Amygdala (tissue), 56 donors: ENCODE results near the gene CCDC15.
"Not testable (repeated sequence)": the region's sequence is repeated elsewhere in the genome, so short reads cannot be mapped to it uniquely, and the experiment has no call there.

Experiments
- DNase-seq, 56 donors: peaks; one replicate each; lab custom pipeline; 2025; lab: John Stamatoyannopoulos, UW

Gene CCDC15

DNA sequence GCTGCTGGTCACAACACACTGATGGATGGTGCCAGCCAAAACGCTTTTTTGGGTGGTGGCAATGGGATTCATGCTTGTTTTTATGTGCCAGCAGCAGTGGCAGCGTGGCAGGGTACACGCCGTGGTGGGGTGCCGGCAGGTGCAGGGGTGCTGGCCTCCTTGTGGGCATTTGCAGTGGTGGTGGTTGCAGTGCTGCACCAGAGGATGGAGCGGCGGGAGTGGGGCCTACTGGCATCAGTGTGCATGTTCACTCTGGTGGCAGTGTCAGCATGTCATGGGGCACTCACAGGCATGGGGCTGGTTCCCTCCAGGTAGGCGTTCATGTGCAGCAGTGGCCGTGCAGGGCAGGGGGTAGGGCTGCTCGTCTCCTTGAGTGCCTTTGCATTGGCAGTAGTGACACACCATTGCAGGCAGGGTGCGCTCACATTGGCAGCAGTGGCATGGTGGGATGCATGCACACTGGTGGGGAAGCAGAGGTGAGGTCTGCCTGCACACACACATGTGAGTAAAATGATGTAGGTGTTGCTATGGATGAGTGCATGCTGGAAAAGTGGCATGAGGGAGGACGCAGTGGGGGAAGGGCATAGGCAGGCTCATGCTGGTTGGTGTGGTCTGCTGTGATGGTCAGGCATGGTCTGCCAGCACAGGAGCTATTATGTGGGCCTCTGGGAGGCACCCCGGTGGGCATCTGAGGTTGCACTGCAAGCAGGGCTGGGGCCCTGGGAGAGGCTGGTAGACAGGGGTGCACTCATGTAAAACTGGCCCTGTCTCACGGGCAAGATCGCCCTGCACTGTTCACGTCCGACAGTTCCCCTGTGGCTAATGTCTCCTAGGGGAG lies 29.9 kb downstream of the CCDC15 start:
- DNase-seq = no peak

DNA sequence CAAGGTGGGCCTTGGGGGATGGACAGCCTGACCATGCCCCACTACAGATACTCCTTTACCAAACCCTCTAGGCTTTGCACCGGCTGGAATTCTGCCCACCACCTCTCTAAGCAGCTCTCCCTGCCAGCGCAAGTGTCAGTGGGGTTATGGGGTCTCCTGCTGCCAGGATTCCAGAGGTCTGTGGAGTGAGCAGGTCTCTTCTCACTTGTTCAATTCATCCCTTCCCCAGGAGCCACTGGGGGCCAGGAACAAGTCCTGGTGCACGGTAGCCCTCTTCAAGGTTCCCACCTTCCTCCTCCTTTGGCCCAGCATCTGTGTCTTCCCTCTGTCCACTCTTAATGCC lies 30.5 kb downstream of the CCDC15 start:
- DNase-seq = no peak

DNA sequence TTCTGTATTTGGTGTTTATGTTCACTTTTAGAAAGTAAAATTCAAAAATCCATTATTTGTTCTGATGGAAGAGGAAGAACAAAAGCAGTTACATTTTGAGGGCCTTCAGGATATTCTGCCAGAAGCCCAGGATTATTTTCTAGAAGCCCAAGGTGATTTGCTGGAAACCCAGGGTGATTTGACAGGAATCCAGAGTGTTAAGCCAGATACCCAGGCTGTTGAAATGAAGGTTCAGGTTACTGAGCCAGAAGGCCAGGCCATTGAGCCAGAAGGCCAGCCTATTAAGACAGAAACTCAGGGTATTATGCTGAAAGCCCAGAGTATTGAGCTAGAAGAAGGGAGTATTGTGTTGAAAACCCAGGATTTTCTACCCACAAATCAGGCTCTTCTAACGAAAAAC lies 33.1 kb downstream of the CCDC15 start:
- peak in 3 of 56 donors; percentile 2 to 22 (median 11) for DNase-seq

DNA sequence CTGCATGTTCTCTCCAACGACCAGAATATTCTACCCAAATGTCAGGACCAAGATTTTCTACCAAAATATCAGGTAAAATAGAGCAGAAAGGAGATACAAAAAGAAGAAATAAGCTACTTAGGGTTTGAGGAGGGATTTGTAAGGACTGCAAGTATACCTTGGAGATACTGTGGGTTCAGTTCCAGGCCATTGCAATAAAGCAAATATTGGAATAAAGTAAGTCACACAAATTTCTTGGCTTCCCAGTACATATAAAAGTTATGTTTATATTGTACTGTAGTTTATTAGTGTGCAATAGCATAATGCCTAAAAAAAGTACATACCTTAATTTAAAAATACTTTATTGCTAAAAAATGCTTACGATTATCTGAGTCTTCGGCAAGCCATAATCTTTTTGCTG lies 34.1 kb downstream of the CCDC15 start:
- no peak for DNase-seq

DNA sequence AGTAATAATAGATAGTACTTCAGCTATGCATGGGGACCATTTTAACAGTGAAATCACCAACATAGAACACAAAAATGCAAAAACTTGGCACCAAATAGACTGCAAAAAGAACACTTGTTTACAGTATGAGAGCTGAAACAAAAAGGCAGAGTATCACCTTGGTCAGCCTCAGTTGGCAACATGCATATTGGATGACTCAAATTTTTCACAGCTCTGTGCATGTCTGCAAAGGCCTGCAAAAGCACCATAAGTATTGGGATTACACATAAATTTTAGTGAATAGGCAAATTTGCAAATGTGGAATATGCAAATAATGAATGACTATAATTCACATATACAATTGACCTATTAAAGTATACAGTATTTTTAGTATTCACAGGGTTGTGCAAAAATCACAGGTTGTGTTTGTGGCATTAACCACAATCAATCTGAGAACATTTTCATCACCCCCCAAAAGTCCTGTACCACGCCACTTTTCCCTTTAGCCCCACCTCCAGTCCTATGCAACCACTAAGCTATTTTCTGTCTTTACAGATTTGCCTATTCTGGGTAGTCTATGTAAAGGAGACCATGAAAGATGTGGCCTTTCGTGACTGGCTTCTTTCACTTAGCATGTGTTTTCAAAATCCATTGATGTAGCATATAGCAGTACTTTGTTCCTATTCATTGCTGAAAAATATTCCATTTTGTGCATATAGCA lies 47.2 kb downstream of the CCDC15 start:
- no peak for DNase-seq

DNA sequence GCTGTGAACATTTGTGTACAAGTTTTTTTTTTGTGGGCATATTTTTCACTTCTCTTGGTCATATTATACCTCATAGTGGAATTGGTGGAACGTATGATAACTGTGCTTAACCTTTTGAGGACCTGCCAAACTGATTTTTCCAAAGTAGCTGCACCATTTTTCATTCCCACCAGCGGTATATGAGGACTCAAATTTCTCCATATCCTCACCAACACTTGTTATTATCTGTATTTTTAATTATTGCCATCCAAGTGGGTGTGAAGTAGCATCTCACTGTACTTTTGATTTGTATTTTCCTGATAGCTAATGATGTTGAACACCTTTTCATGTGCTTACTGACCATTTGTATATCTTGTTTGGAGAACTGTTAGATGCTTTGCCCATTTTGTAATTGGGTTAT lies 47.8 kb downstream of the CCDC15 start:
- DNase-seq = no peak

DNA sequence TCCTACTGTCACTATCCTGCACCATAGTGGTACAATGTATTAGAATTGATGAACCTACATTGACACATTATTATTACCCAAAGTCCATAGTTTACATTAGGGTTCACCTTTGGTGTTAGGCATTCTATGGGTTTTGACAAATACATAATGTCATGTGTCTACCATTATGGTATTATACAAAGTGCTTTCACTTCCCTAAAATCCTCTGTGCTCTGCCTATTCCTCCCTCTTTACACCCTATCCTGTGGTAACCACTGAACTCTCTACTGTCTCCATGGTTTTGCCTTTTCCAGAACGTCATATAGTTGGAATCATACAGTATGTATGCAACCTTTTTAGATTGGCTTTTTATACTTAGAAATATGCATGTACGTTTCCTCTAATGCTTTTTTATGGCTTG lies 51.5 kb downstream of the CCDC15 start:
- DNase-seq = no peak

DNA sequence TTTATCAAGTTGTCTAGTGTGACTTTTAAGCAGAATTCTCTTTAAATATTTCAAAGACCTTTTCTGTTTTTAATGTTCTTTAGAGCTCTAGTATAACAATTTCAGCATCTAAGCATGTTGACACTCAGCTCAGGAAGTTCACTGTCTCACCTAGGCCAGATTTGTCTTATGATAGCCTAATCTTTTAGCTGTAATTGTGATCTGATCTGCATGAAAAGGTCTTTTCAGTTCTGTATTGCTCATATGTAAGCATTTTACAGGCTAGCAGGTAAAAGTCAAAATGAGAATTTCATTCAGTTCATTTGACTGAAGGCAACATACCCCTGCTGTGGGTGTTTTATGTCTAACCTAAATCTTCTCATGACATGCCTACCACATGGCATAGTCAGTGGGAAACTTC lies 62.4 kb downstream of the CCDC15 start:
- no peak for DNase-seq

DNA sequence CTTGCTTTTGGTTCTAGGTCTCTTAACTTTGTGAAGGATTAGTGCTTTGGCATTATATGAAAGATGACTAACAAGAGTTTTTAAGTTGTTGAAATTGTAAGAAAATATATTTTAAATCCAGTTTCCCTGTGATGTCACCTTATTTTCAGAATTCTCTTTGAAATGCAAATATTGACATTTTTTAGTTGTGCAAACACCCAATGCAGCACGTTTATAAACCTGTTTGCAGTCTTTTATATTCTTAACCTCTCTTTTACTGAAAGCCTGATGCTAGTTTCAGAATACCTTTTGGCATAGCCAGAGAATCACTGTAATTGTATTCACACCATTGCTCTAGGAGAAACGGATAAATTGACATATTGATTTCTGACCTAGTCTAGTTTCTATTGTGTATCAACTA lies 66.3 kb downstream of the CCDC15 start:
- DNase-seq = no peak

DNA sequence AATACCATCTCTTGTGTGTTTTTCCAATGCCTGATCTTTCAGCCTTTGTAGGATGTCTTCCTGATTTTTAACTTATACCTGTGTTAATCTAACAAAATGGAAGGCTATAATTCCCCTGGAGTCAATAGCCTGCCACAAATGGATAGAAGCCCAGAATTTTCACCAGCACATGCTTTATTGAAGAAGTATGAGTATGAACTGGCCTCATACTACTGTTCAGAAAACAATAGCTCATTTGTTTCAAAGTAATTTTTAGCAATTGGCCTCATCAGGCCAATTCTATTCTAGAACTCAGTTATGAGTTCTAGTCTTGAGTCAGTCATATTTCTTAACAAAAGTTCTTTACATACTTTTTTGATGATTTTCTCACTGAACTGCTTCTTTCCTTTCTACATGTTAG lies 68.5 kb downstream of the CCDC15 start:
- no peak for DNase-seq

DNA sequence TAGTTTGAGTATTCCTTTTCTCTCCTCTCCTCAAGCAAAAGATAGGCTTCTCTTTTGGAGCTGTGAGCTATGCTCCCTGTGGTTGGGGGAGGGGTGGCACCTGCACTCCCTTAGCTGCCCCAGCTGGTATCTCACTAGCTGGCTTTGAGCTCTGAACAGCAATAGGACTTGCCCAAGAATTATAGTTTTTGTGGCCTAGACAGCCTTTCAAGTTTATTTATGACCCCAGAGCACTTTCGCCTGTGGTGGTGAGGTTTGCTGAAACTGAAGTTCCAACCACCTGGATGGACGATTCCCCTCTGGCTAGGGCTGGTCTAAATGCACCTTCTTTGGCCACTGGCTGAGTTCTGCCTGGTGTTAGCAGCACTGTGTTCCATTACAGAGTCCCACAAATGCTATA lies 72.0 kb downstream of the CCDC15 start:
- DNase-seq = no peak

DNA sequence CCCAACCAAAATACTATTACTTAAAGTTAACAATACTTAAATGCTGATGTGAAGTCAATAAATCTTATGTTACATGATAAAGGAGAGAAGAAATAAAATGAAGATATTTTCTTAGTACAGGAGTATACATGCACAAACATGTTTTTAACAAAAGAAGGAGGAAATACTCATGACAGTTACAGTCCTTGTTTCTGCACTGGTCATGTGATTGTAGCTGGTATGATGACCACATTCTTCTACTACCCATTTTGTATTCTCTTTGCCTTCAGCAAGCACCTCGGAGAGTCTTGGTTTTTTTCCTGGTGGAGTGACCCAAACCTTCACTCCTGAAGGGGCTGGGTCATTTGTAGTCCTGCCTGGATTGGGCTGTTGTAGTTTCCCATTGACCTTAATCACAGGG lies 75.4 kb downstream of the CCDC15 start:
- DNase-seq = not testable (repeated sequence)

DNA sequence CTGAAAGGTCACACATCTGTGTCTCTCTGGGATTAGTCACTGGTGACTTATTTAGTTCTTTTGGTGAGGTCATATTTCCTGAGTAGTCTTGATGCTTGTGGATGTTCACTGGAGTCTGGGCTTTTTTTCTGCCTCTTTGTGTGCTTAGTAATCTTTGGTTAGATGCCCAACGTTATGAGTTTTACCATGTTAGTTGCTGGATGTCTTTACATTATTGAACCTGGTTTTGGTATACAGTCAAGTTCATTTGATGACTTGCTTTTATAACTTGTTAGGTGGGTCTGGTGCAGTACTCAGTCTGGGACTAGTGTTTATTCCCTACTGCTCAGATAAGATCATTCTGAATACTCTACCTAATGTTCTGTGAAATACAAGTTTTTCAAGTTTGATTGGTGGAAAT lies 82.9 kb downstream of the CCDC15 start:
- DNase-seq = no peak

DNA sequence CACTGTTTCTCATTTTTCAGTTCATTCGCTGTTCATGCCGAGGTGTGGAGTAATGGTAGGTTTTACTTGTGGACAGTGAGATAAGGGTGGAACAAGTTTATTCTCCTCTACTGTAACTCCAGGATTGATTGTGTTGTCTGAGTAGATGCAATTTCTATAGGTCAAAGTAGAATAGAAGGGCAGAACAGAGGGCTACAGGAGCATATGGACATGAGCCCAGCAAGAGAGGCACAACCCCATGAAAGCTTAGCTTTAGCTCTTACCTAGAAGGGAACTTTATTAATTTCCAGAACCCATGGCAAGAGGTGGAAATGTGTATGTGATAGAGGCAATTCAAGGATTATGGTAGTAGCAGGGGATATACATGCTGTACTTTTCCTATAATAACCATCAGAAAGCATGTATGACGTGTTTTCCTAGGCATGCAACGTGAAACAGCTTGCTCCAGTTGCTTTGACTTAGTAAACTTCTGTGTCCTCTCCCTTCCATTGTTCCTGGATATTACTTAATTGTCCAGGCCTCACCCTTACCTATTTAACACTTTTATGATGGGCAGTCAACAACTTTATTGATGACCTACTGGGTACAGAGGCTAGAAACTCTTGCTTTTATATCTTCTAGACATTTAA lies 95.3 kb downstream of the CCDC15 start:
- no peak for DNase-seq

DNA sequence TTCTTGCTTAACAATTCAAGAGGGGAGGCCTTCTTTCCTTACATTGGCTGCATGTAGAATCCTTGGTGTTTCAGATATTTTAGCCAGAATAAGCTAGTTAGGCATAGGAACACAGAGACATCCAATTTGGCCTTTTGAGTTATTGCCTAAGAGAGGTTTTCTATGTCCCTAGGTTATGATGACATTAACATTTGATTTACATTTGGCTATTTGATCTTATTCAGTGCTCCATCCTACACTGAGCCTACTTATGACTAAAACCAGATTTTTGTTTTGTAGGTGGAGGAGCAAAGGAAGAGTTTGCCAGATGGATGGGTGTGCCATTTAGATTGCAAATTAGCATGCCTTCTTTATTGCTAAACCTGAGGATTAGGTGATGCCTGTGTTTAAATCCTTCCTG lies 98.0 kb downstream of the CCDC15 start:
- DNase-seq = no peak

DNA sequence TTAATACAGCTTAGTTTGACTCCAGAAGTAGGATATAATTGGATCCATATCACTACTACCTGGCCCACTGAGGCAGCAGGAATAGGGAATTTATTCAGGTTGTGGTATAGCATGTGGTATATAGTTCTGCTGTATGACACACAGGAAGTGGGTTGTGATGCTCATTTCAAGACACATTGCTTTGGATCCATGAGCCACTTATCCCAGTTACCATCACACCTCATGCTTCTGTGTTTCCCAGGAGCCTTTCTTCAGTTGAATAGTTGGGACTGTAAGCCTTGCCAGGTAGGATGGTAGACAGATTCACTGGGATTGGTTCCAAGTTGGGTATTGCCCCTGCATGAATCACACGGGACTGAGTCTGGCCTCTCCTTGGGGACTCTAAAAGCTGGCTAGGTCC lies 99.2 kb downstream of the CCDC15 start:
- no peak for DNase-seq

DNA sequence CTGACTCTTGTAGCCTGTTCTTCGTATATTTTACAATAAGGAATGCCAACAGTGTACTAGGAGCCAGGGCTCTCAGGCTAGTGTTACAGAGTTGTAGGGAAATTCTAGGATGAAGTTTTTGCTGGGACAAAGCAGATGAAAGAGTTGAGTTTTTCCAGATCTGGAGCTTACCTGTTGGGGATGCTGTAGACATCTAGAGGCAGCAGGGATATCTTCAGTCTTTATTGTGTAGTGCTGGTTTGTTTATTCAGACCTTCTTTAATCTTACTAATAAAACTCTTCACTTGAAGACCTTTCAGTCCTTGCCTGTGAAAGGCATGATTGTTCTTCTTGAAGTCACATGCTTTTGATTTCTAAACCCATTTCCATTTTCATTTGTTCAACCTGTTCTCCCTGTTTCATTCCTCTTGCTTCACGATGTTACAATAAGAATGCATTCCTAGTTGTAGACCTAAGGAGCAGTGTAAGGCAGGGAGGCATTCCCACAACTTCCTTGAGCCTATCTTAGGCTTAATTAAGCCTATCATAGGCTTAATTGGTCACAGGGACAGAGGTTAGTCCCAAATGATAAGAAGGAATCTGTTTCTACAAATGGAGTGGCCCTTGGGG lies 101.2 kb downstream of the CCDC15 start:
- DNase-seq = no peak

DNA sequence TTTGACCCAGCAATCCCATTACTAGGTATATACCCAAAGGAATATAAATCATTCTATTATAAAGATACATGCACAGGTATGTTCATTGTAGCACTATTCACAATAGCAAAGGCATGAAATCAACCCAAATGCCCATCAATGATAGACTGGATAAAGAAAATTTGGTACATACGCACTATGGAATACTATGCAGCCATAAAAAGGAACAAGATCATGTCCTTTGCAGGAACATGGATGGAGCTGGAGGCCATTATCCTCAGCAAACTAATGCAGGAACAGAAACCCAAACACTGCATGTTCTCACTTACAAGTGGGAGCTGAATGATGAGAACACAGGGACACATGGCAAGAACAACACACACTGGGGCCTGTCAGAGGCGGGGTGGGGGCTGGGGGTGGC lies 102.1 kb downstream of the CCDC15 start:
- not testable (repeated sequence) for DNase-seq

DNA sequence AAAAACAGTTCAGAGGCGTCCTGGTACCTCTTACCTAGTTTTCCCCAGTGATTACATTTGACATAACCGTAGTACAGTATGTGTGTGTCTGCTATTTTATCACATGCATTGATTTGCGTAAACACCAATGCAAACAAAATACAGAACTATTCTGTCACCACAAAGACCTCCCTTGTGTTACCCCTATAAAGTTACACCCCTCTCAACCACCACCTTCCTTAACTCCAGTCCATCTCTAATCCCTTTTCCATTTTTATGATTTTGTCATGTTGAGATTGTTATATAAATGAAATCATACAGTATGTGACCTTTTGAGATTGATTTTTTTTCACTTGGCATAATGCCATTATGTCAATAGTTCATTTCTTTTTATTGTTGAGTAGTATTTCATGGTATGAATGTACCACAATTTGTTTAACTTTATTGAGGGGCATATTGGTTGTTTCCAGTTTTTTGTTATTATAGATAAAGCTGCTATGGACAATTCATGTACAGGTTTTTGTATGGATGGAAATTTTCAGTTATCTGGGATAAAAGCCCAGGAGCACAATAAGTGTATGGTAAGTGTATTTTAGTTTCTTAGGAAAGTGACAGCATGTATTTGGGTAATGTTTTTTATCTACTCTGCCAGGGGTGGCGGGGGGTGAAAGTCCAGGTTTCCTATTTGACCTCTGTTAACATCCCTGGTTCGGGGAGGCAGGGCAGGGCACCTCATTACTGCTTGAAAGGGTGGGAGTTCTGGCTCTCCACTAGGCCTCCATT lies 103.1 kb downstream of the CCDC15 start:
- no peak for DNase-seq

DNA sequence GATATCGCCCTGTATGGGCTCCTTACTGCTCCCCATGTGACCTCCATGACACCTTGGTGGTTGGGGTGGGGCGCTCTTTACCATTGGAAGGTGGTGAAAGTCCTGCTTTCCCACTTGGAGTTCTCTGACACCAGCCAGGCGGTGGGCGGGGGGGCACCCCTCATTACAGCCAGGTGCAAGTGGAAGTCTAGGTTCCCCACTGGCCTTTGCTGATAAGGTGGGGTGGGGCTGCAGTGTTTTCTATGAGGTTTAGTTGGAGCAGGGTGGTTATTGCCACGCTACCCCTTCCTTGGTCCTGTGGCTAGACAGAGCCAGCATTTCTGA lies 103.7 kb downstream of the CCDC15 start:
- no peak for DNase-seq

DNA sequence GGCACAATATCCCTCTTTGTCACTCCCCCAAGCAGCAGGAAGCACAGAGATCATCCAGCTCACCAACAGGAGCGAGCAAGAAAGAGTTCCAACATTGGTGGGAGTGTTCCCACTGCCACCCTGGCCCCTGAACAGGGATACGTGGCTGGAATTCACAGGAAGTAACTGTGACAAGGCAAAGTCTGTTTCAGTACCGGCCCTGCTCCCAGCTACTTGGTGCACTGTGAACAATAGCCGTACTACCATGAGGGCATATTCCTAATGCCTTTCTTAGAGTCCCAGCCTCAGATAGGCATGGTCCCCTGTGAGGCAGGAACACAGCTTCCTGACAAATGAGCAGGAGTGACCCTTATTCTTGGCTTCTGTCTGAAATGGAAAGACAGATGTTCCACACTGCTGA lies 107.3 kb downstream of the CCDC15 start:
- no peak for DNase-seq
